K562 (cell line): ENCODE data around the gene BMP4. TPM values are rescaled to one million over a fixed set of nuclear protein-coding genes. Genes with fewer than 3 reads are reported as not detected.

Experiments
- ATAC-seq: fragments of 200-7000 bp; cut with Tn5 transposase; 3 replicates; pipeline ENCODE4 v1.9.1; 2020; ENCODE audit warnings: moderate library complexity
- BruUV-seq: library from RNA; stranded (reverse); fragments of 400-500 nt; replicated peaks from 2 replicates; lab custom pipeline; 2021; lab: Mats Ljungman, UMichigan
- CTCF ChIA-PET: fragments of 300-600 bp; formaldehyde crosslinking; extraction: SDS; loops from one replicate; lab custom pipeline; 2021; ENCODE audit warnings: low intra/inter-chr PET ratio; lab: Yijun Ruan, JAX
- POLR2A ChIA-PET: fragments of 300-600, 350-650 bp; sonication (Branson Sonifier 250); formaldehyde crosslinking; extraction: SDS; loops from one replicate; lab custom pipeline; 2021; ENCODE audit warnings: antibody characterized with exemption, inconsistent platforms; lab: Yijun Ruan, JAX
- DNase-seq, 4 experiments: peaks; one replicate each; pipeline versions ENCODE4 v3.0.0 to v3.0.0-alpha.2; 2011 to 2018; ENCODE audit warnings: low spot score in 3 of 4, mixed read lengths in 3 of 4; ENCODE audit errors: extremely low read depth in 1 of 4
- FAIRE-seq: peaks from 2 replicates; lab custom pipeline; 2011; peaks lifted over from hg19 to GRCh38; lab: Jason Lieb, UNC
- H2AFZ ChIP-seq: 2 replicates; pipeline ENCODE4 v1.6.0; 2011; ENCODE audit warnings: low read depth, low read length, control low read depth, inconsistent platforms
- H3K27ac ChIP-seq: fragments of 200-600 bp; 3 replicates; pipeline ENCODE4 v1.8.0; 2011; ENCODE audit warnings: low read depth, mild to moderate bottlenecking, control low read depth, inconsistent platforms, low read length, moderate library complexity, mixed read lengths; ENCODE audit errors: extremely low read depth
- H3K27me3 ChIP-seq, 2 experiments: fragments of 300-600 bp in 1 of 2; 2 replicates in 1 of 2; 3 replicates in 1 of 2; pipeline versions ENCODE4 v1.6.0 to v1.8.0; 2011; ENCODE audit warnings: inconsistent platforms in 2 of 2, low read length in 2 of 2, mild to moderate bottlenecking in 1 of 2, mixed read lengths in 1 of 2, moderate library complexity in 1 of 2; ENCODE audit not compliant: control insufficient read depth in 2 of 2, insufficient read depth in 2 of 2
- H3K36me3 ChIP-seq: fragments of 300-600 bp; 3 replicates; pipeline ENCODE4 v1.8.0; 2011; ENCODE audit warnings: mild to moderate bottlenecking, low read length, inconsistent platforms; ENCODE audit not compliant: control insufficient read depth, insufficient read depth
- H3K4me1 ChIP-seq, 2 experiments: fragments of 200-600 bp in 1 of 2; replicated peaks in 1 of 2; 2 replicates in 1 of 2; 3 replicates in 1 of 2; pipeline versions ENCODE4 v1.5.1 to v1.8.0; 2011; ENCODE audit warnings: inconsistent platforms in 2 of 2, low read length in 2 of 2, mild to moderate bottlenecking in 1 of 2, mixed read lengths in 1 of 2, moderate library complexity in 1 of 2; ENCODE audit not compliant: control insufficient read depth in 2 of 2, insufficient read depth in 2 of 2
- H3K4me2 ChIP-seq: 2 replicates; pipeline ENCODE4 v1.6.1; 2011; ENCODE audit warnings: low read length, control low read depth, inconsistent platforms, mixed read lengths; ENCODE audit not compliant: insufficient read depth
- H3K4me3 ChIP-seq: fragments of 200-600 bp; sonication (generic), shearing (Covaris generic); 2 replicates; pipeline ENCODE4 v1.5.1; 2016; ENCODE audit warnings: control low read depth, inconsistent platforms
- H3K79me2 ChIP-seq: fragments of 200-600 bp; 3 replicates; pipeline ENCODE4 v1.8.0; 2011; ENCODE audit warnings: low read length, inconsistent platforms; ENCODE audit not compliant: control insufficient read depth, insufficient read depth
- H3K9ac ChIP-seq, 2 experiments: 2 replicates each; pipeline versions ENCODE4 v1.6.0 to v1.6.1; 2011; ENCODE audit warnings: low read depth in 2 of 2, low read length in 2 of 2, control low read depth in 1 of 2, inconsistent platforms in 1 of 2, mild to moderate bottlenecking in 1 of 2, mixed read lengths in 1 of 2; ENCODE audit not compliant: insufficient read depth in 1 of 2
- H3K9me1 ChIP-seq: one replicate; pipeline ENCODE4 v1.6.0; 2011; ENCODE audit warnings: inconsistent platforms, mild to moderate bottlenecking, low read length, moderate library complexity; ENCODE audit not compliant: control insufficient read depth, insufficient read depth
- H3K9me3 ChIP-seq: replicated peaks from 2 replicates; pipeline ENCODE4 v1.5.1; 2011; ENCODE audit warnings: low read depth, low read length, inconsistent platforms; ENCODE audit not compliant: control insufficient read depth, insufficient read depth
- H4K20me1 ChIP-seq: replicated peaks from 2 replicates; pipeline ENCODE4 v1.6.1; 2011; ENCODE audit warnings: low read length, inconsistent platforms, mixed read lengths; ENCODE audit not compliant: control insufficient read depth, insufficient read depth
- BRD9 ChIP-seq: fragments of 450-650 bp; IDR thresholded peaks from 2 replicates; pipeline ENCODE4 v1.6.1; 2018; ENCODE audit warnings: low read depth; ENCODE audit not compliant: partially characterized antibody
- ETV1 ChIP-seq: fragments of 450-650 bp; conservative IDR thresholded peaks from 2 replicates; pipeline ENCODE4 v1.6.1; 2016; ENCODE audit warnings: missing genetic modification characterization, control low read depth, low read depth, missing compliant biosample characterization
- HOXB6 ChIP-seq: fragments of 250-450 bp; sonication (Bioruptor Pico); IDR thresholded peaks from 2 replicates; pipeline ENCODE4 v1.5.1; 2022; ENCODE audit warnings: mild to moderate bottlenecking, borderline replicate concordance
- RBM22 ChIP-seq: fragments of 200-400 bp; formaldehyde crosslinking; IDR thresholded peaks from 2 replicates; pipeline ENCODE4 v1.6.1; 2018; ENCODE audit warnings: low read length, low read depth; ENCODE audit not compliant: poor library complexity, severe bottlenecking
- RREB1 ChIP-seq: fragments of 250-450 bp; sonication (Bioruptor Pico); IDR thresholded peaks from 2 replicates; pipeline ENCODE4 v1.4.0; 2020
- ZNF407 ChIP-seq: fragments of 450-650 bp; IDR thresholded peaks from 2 replicates; pipeline ENCODE4 v1.6.1; 2016; ENCODE audit warnings: low read depth
- WGBS: fragments of 100-300 bp; shearing (Covaris generic); methylation state at CpG from one replicate; pipeline ENCODE4 v1.1.6; 2016; ENCODE audit warnings: low coverage, mixed read lengths; ENCODE audit not compliant: insufficient coverage; ENCODE audit errors: missing lambda C conversion rate; 5-methylcytosine and 5-hydroxymethylcytosine counted together
- in situ Hi-C: fragments of 300-500 bp; cut with MboI; formaldehyde crosslinking; loops from 4 replicates; pipeline ENCODE4 v1.15.0; 2018; ENCODE audit warnings: inconsistent platforms, mixed read lengths
- intact Hi-C: fragments of 100-400 bp; cut with micrococcal nuclease; formaldehyde crosslinking; loops from 2 replicates; pipeline ENCODE4 v1.14.2; 2022
- polyA plus RNA-seq, 8 experiments: library from polyadenylated mRNA; depleted of rRNA in 4 of 8; stranded (reverse) in 5 of 8; unstranded in 3 of 8; fragments of >200 nt; fragmentation: Nextera tagmentation in 2 of 8; fragmentation: Illumina TruSeq in 1 of 8; extraction: Ambion mirVana in 2 of 8; extraction: Trizol in 1 of 8; gene quantifications; 2 replicates each; pipeline versions ENCODE4 v1.2.1 to v1.2.3, GENCODE V29; 2011 to 2014; ENCODE audit warnings: inconsistent platforms in 1 of 8, missing spikeins in 1 of 8
- total RNA-seq, 7 experiments: library from RNA; depleted of rRNA in 6 of 7; stranded (reverse); fragments of >200 nt in 6 of 7; fragmentation: Illumina TruSeq in 2 of 7; extraction: Trizol in 2 of 7; gene quantifications; 2 replicates each; pipeline versions ENCODE4 v1.2.1 to v1.2.3, GENCODE V29; 2011 to 2021; ENCODE audit warnings: low replicate concordance in 1 of 7

The BMP4 gene
- total and polyA plus RNA-seq, 9 of the 15 experiments (the other 6 are each of a cell fraction or from before 2014, with no cell fraction given), result not detected

- H3K27ac ChIP-seq, result no peak overlapping the region
- no peak overlapping the region for H3K9ac ChIP-seq
- no peaks in the 10 kb centered on the region for H3K79me2 ChIP-seq
- H3K27me3 ChIP-seq, result peaks cover 0 to 13% of the 10 kb centered on the region in 2 experiments; a peak in 2 of 5 replicates
- FAIRE-seq, result no peak
- ChIA-PET POLR2A (no interaction called here), CTCF (no interaction called here)
- intact Hi-C loops (no loop called here), in situ Hi-C loops (no loop called here)
- H4K20me1 ChIP-seq, result no peaks in the 10 kb centered on the region
- BruUV-seq, result no TSS peak
- H2AFZ ChIP-seq, result no peak overlapping the region
- ATAC-seq, result no peak
- no peaks in the 10 kb centered on the region for H3K9me1 ChIP-seq
- no peaks in the 10 kb centered on the region for H3K4me1 ChIP-seq
- no peaks in the 10 kb centered on the region for H3K9me3 ChIP-seq
- no peak overlapping the region for H3K4me2 ChIP-seq
- no peaks in the 10 kb centered on the region for H3K36me3 ChIP-seq
- no peak overlapping the region for H3K4me3 ChIP-seq
- 4% methylated on average over 5 of the region's 6 CpGs for WGBS
- no peak for DNase-seq
- TF ChIP-seq RBM22, result no peak
- TF ChIP-seq ETV1 (tag), result no peak
- TF ChIP-seq RREB1, result no peak
- no peak for TF ChIP-seq BRD9
- no peak for TF ChIP-seq ZNF407
- TF ChIP-seq HOXB6, result no peak
Measured at GRCh38 chr14:53948205-53948884, 8.3 kb downstream of the BMP4 start.
